ENCODE results near the gene UCKL1. TPM values are rescaled to one million over a fixed set of nuclear protein-coding genes. Genes with fewer than 3 reads are reported as not detected.
A peak's percentile ranks its signal among the peaks of the same experiment; 100 is the strongest.

Gene UCKL1
- total RNA-seq, 2 donors from 2014 or later: 20.8 to 22.0 TPM

- intact Hi-C loops (cut with DNase I): loop anchor here in 1 of 2 donors (10.0 kb wide), 1 partner anchor 74 kb away; the partner anchor contains the start of gene SAMD10
- no peak for DNase-seq (ENCODE audit: low spot score)
Measured at GRCh38 chr20:63900413-63900812, 55.8 kb downstream of the UCKL1 start.

- intact Hi-C loops (cut with DNase I): no loop called here
Measured at GRCh38 chr20:63898882-63899558, 57.2 kb downstream of the UCKL1 start.

GRCh38 chr20:63897978-63898561 is 58.1 kb downstream of the UCKL1 start:
- intact Hi-C loops (cut with DNase I): no loop called here
- no peak for DNase-seq (ENCODE audit: low spot score)

More at GRCh38 chr20:63898882-63899558, 57.2 kb downstream of the UCKL1 start:
- no peak for DNase-seq (ENCODE audit: low spot score)

- intact Hi-C loops (cut with DNase I): no loop called here
- DNase-seq (ENCODE audit: low spot score): peak; percentile 87
Measured at GRCh38 chr20:63896264-63897105, 59.7 kb downstream of the UCKL1 start.

- no peak for DNase-seq (ENCODE audit: low spot score)
- intact Hi-C loops (cut with DNase I): no loop called here
Measured at GRCh38 chr20:63895952-63896263, 60.3 kb downstream of the UCKL1 start.

GRCh38 chr20:63895202-63895951 is 60.8 kb downstream of the UCKL1 start:
- DNase-seq (ENCODE audit: low spot score): no peak
- intact Hi-C loops (cut with DNase I): no loop called here

GRCh38 chr20:63894358-63895201 is 61.6 kb downstream of the UCKL1 start, which contains the start of gene DNAJC5:
DNAJC5 (plus strand) TSS chr20:63895126; CDS start chr20:63928346, 33,220 bp downstream.
- peak; percentile 99 for DNase-seq (ENCODE audit: low spot score)
- intact Hi-C loops (cut with DNase I): no loop called here

GRCh38 chr20:63893999-63894357 is 62.2 kb downstream of the UCKL1 start:
- DNase-seq (ENCODE audit: low spot score): no peak
- intact Hi-C loops (cut with DNase I): no loop called here

GRCh38 chr20:63892402-63892801 is 63.8 kb downstream of the UCKL1 start:
- DNase-seq (ENCODE audit: low spot score): no peak
- intact Hi-C loops (cut with DNase I): no loop called here

- intact Hi-C loops (cut with DNase I): no loop called here
- no peak for DNase-seq (ENCODE audit: low spot score)
Measured at GRCh38 chr20:63891061-63892002, 64.9 kb downstream of the UCKL1 start.

GRCh38 chr20:63890616-63891015 is 65.6 kb downstream of the UCKL1 start:
- DNase-seq (ENCODE audit: low spot score): no peak
- intact Hi-C loops (cut with DNase I): no loop called here

GRCh38 chr20:63890201-63890576 is 66.0 kb downstream of the UCKL1 start:
- no peak for DNase-seq (ENCODE audit: low spot score)
- intact Hi-C loops (cut with DNase I): no loop called here

Small RNAs within 50 kb of the gene (microRNA-seq; reads per million reads assigned to microRNA genes)
- gene MIR1914 (ENCODE audit: borderline microRNAs expressed in 2 of 2): 0 reads per million in 2 donors
- gene MIR647 (ENCODE audit: borderline microRNAs expressed in 2 of 2): 0 reads per million in 2 donors
- 0 reads per million in 2 donors for gene MIR941-1 (ENCODE audit: borderline microRNAs expressed in 2 of 2)
- 0 reads per million in 2 donors for gene MIR941-2 (ENCODE audit: borderline microRNAs expressed in 2 of 2)
- gene MIR941-3 (ENCODE audit: borderline microRNAs expressed in 2 of 2): 0 reads per million in 2 donors
- 0 reads per million in 2 donors for gene MIR941-4 (ENCODE audit: borderline microRNAs expressed in 2 of 2)
- gene MIR941-5 (ENCODE audit: borderline microRNAs expressed in 2 of 2): 0 reads per million in 2 donors

Other genes with a start within 250 kb of the UCKL1 start
- 10 to 100 TPM; 35.7 to 38.1 TPM for gene ARFRP1, start 248.4 kb downstream of the UCKL1 start, total RNA-seq
- gene ZGPAT, start 248.4 kb downstream of the UCKL1 start, total RNA-seq: 10 to 100 TPM; 15.1 to 15.2 TPM
- gene LIME1, start 219.8 kb downstream of the UCKL1 start, total RNA-seq: 1 to 10 TPM; 4.2 to 4.9 TPM
- gene SLC2A4RG, start 216.6 kb downstream of the UCKL1 start, total RNA-seq: 100 to 1,000 TPM in 1 of 2 donors, 10 to 100 TPM in 1; 54.0 to 112 TPM
- 10 to 100 TPM in 1 of 2 donors, 1 to 10 TPM in 1; 6.8 to 11.9 TPM for gene ZBTB46, start 125.2 kb downstream of the UCKL1 start, total RNA-seq
- gene ABHD16B, start 94.9 kb downstream of the UCKL1 start, total RNA-seq: not detected
- gene TPD52L2, start 91.1 kb downstream of the UCKL1 start, total RNA-seq: 100 to 1,000 TPM; 113 to 132 TPM
- gene DNAJC5, start 61.3 kb downstream of the UCKL1 start, total RNA-seq: 10 to 100 TPM; 31.1 to 31.7 TPM
- gene ZNF512B, start 13.5 kb upstream of the UCKL1 start, total RNA-seq: 10 to 100 TPM in 1 of 2 donors, 1 to 10 TPM in 1; 9.4 to 11.2 TPM
- 1 to 10 TPM; 1.1 to 1.5 TPM for gene SAMD10, start 23.2 kb upstream of the UCKL1 start, total RNA-seq
- 10 to 100 TPM; 44.3 to 44.8 TPM for gene PRPF6, start 24.7 kb upstream of the UCKL1 start, total RNA-seq
- gene C20orf204, start 79.8 kb upstream of the UCKL1 start, total RNA-seq: under 1 TPM; 0.76 to 0.83 TPM
- 10 to 100 TPM; 40.8 to 47.6 TPM for gene SOX18, start 93.2 kb upstream of the UCKL1 start, total RNA-seq
- 10 to 100 TPM; 39.5 to 41.3 TPM for gene TCEA2, start 106.8 kb upstream of the UCKL1 start, total RNA-seq
- 10 to 100 TPM; 18.0 to 19.1 TPM for gene RGS19, start 123.1 kb upstream of the UCKL1 start, total RNA-seq
- gene OPRL1, start 123.7 kb upstream of the UCKL1 start, total RNA-seq: 1 to 10 TPM in 1 of 2 donors, under 1 TPM in 1; 0.76 to 1.4 TPM
- not detected for gene LKAAEAR1, start 128.0 kb upstream of the UCKL1 start, total RNA-seq
- gene NPBWR2, start 151.1 kb upstream of the UCKL1 start, total RNA-seq: not detected
- not detected for gene MYT1, start 208.0 kb upstream of the UCKL1 start, total RNA-seq